Thyroid gland (tissue), 4 donors: ENCODE data around the gene RASAL1. TPM values are rescaled to one million over a fixed set of nuclear protein-coding genes. Genes with fewer than 3 reads are reported as not detected.

ENCODE experiments used
- DNase-seq, 2 donors: peaks; one replicate each; pipeline ENCODE4 v3.0.0-alpha.2; 2019
- H3K27ac ChIP-seq, 3 donors: fragments of 200-600 bp; sonication (generic); 1 replicate in 2 of 3; 2 replicates in 1 of 3; pipeline ENCODE4 v1.5.1; 2016 to 2019; ENCODE audit warnings: mild to moderate bottlenecking in 1 of 3, moderate library complexity in 1 of 3
- H3K27me3 ChIP-seq: fragments of 200-600 bp; sonication (generic); one replicate; pipeline ENCODE4 v1.5.1; 2019
- H3K36me3 ChIP-seq, 2 donors: fragments of 200-600 bp; sonication (generic); one replicate each; pipeline ENCODE4 v1.5.1; 2016 to 2019
- H3K4me1 ChIP-seq, 2 donors: fragments of 200-600 bp; sonication (generic); one replicate each; pipeline ENCODE4 v1.5.1; 2017 to 2019
- H3K4me3 ChIP-seq, 3 donors: fragments of 200-600 bp; sonication (generic); replicated peaks in 1 of 3; 1 replicate in 2 of 3; 2 replicates in 1 of 3; pipeline ENCODE4 v1.5.1; 2016; ENCODE audit warnings: mild to moderate bottlenecking in 1 of 3
- H3K9me3 ChIP-seq: fragments of 200-600 bp; sonication (generic); one replicate; pipeline ENCODE4 v1.5.1; 2017
- CTCF ChIP-seq, 6 experiments: fragments of 200-600 bp in 3 of 6; fragments of 450-650 bp in 3 of 6; sonication (generic) in 3 of 6; IDR thresholded peaks; one replicate each; pipeline ENCODE4 v1.5.1; 2016 to 2019; ENCODE audit warnings: antibody characterized with exemption in 6 of 6, mild to moderate bottlenecking in 2 of 6, inconsistent platforms in 1 of 6, moderate library complexity in 1 of 6
- POLR2A ChIP-seq, 2 donors: fragments of 450-650 bp; IDR thresholded peaks; one replicate each; pipeline ENCODE4 v1.6.1; 2017; ENCODE audit warnings: antibody characterized with exemption in 2 of 2, mild to moderate bottlenecking in 2 of 2, moderate library complexity in 1 of 2
- WGBS, 2 donors: methylation state at CpG; one replicate each; pipeline ENCODE4 v1.1.5; 2017; 5-methylcytosine and 5-hydroxymethylcytosine counted together
- intact Hi-C: fragments of 100-400 bp; cut with DNase I; formaldehyde crosslinking; loops from one replicate; pipeline ENCODE4 v1.15.1; 2023
- total RNA-seq, 4 donors: library from RNA; depleted of rRNA; stranded (reverse); fragments of >200 nt; gene quantifications; one replicate each; pipeline ENCODE4 v1.2.3, GENCODE V29; 2016

RASAL1 gene
- total RNA-seq, 4 donors from 2014 or later = 27.3 to 52.9 (median 45.1) TPM

GRCh38 chr12:113130457-113131135, 5.0 kb downstream of the RASAL1 start:
- no peak overlapping the region for H3K4me3 ChIP-seq
- no peaks in the 10 kb centered on the region for H3K27me3 ChIP-seq
- H3K9me3 ChIP-seq = no peaks in the 10 kb centered on the region
- intact Hi-C loops = no loop called here
- 38 to 57% methylated on average over 10 of the region's 18 CpGs for WGBS, 2 donors
- no peaks in the 10 kb centered on the region for H3K36me3 ChIP-seq
- peaks cover 22 to 36% of the 10 kb centered on the region in 2 donors for H3K4me1 ChIP-seq
- TF ChIP-seq CTCF (IDR thresholded peaks at IDR 0.05) (peak in 3 of 6 experiments; percentile 13 to 31 (median 30)), POLR2A (IDR thresholded peaks at IDR 0.05) (peak in 1 of 2 donors; percentile 15)
- peak; percentile 87 to 88 for DNase-seq
- peak overlapping the region; percentile 33 to 78 (median 45) for H3K27ac ChIP-seq

GRCh38 chr12:113129664-113130456, 5.7 kb downstream of the RASAL1 start:
- 64 to 79% methylated on average over 12 to 16 of the region's 17 CpGs for WGBS, 2 donors
- no peaks in the 10 kb centered on the region for H3K9me3 ChIP-seq
- intact Hi-C loops = no loop called here
- no peaks in the 10 kb centered on the region for H3K36me3 ChIP-seq
- H3K4me1 ChIP-seq = peaks cover 20 to 34% of the 10 kb centered on the region in 2 donors
- H3K27me3 ChIP-seq = no peaks in the 10 kb centered on the region
- no peak overlapping the region for H3K4me3 ChIP-seq
- H3K27ac ChIP-seq = peak overlapping the region in 1 of 3 donors; percentile 45
- no peak for DNase-seq
- no peak for TF ChIP-seq POLR2A (IDR thresholded peaks at IDR 0.05)
- no peak for TF ChIP-seq CTCF (IDR thresholded peaks at IDR 0.05)

GRCh38 chr12:113128802-113129663, 6.5 kb downstream of the RASAL1 start:
- Histone ChIP-seq H3K4me3 (no peak overlapping the region), H3K4me1 (peaks cover 13 to 32% of the 10 kb centered on the region in 2 donors), H3K27me3 (no peaks in the 10 kb centered on the region), H3K9me3 (no peaks in the 10 kb centered on the region), H3K36me3 (no peaks in the 10 kb centered on the region), H3K27ac (no peak overlapping the region)
- intact Hi-C loops = no loop called here
- DNase-seq = no peak
- TF ChIP-seq CTCF (IDR thresholded peaks at IDR 0.05) (no peak), POLR2A (IDR thresholded peaks at IDR 0.05) (no peak)
- 72 to 84% methylated on average over 9 of the region's 9 CpGs for WGBS, 2 donors

GRCh38 chr12:113127791-113128199, 7.8 kb downstream of the RASAL1 start:
- H3K9me3 ChIP-seq = no peaks in the 10 kb centered on the region
- intact Hi-C loops = no loop called here
- 63 to 68% methylated on average over 12 to 15 of the region's 15 CpGs for WGBS, 2 donors

More at GRCh38 chr12:113127791-113128199, 7.8 kb downstream of the RASAL1 start:
- TF ChIP-seq POLR2A (IDR thresholded peaks at IDR 0.05) (no peak), CTCF (IDR thresholded peaks at IDR 0.05) (no peak)
- H3K27ac ChIP-seq = no peak overlapping the region
- no peaks in the 10 kb centered on the region for H3K27me3 ChIP-seq
- H3K4me1 ChIP-seq = peaks cover 6 to 20% of the 10 kb centered on the region in 2 donors
- no peak overlapping the region for H3K4me3 ChIP-seq
- H3K36me3 ChIP-seq = no peaks in the 10 kb centered on the region
- no peak for DNase-seq
